ENCODE measurements around the gene ARMH1.

DNA sequence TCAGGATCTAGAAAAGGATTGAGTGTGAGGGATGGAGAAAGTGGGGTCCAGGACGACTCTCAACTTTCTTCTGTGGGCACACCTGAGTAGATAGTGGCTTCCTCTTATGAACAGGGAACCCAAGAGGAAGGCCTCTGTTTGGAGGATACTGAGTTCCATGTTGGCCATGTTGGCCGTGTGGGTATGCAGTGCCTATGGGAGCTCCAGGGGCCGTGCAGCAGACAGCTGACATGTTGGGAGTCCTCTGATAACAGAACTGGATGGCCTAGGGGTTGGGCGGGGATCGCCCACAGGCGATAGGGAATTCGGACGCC lies 43.2 kb upstream of the ARMH1 start:
- TF ChIP-seq, protein P1, sequence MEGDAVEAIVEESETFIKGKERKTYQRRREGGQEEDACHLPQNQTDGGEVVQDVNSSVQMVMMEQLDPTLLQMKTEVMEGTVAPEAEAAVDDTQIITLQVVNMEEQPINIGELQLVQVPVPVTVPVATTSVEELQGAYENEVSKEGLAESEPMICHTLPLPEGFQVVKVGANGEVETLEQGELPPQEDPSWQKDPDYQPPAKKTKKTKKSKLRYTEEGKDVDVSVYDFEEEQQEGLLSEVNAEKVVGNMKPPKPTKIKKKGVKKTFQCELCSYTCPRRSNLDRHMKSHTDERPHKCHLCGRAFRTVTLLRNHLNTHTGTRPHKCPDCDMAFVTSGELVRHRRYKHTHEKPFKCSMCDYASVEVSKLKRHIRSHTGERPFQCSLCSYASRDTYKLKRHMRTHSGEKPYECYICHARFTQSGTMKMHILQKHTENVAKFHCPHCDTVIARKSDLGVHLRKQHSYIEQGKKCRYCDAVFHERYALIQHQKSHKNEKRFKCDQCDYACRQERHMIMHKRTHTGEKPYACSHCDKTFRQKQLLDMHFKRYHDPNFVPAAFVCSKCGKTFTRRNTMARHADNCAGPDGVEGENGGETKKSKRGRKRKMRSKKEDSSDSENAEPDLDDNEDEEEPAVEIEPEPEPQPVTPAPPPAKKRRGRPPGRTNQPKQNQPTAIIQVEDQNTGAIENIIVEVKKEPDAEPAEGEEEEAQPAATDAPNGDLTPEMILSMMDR (IDR thresholded peaks at IDR 0.05) = no peak
- TF ChIP-seq REST (IDR thresholded peaks at IDR 0.05; ENCODE audit: low read depth, low read length) (no peak), MXI1 (IDR thresholded peaks at IDR 0.05; ENCODE audit: low read depth, low read length) (no peak), TAF1 (IDR thresholded peaks at IDR 0.05; ENCODE audit: borderline replicate concordance, low read depth, low read length) (no peak), PBX3 (IDR thresholded peaks at IDR 0.05) (no peak), FOSL2 (IDR thresholded peaks at IDR 0.05; ENCODE audit: borderline replicate concordance, low read depth) (no peak), SIN3A (IDR thresholded peaks at IDR 0.05; ENCODE audit: borderline replicate concordance, low read depth, low read length) (no peak), POLR2AphosphoS5 (IDR thresholded peaks at IDR 0.05; ENCODE audit: low read depth, low read length) (no peak), TEAD4 (IDR thresholded peaks at IDR 0.05; ENCODE audit: borderline replicate concordance, insufficient read depth) (no peak)
